DMS 273 treated with DMSO at 0.1 percent for 48 hours (cell line): ENCODE data around the gene CDH18.

Experiments
- DNase-seq: peaks from one replicate; lab custom pipeline; 2025; lab: John Stamatoyannopoulos, UW

CDH18 gene

GRCh38 chr5:19424506-19424905 lies 563.5 kb downstream of the CDH18 start:
- DNase-seq = no peak
